Omental fat pad (tissue), 4 donors: ENCODE measurements around the gene GNPTAB. TPM values are rescaled to one million over a fixed set of nuclear protein-coding genes. Genes with fewer than 3 reads are reported as not detected.

Experiments
- ATAC-seq: fragments of 150-250 bp; one replicate; pipeline ENCODE4 v1.9.1; 2016; ENCODE audit warnings: mild to moderate bottlenecking, moderate library complexity; ENCODE audit not compliant: low FRiP score
- DNase-seq: peaks from one replicate; pipeline ENCODE4 v3.0.0-alpha.2; 2019; ENCODE audit warnings: low spot score
- small RNA-seq: library from RNA; depleted of rRNA; stranded (forward); fragments of <200 nt; gene quantifications from one replicate; pipeline ENCODE3, GENCODE V24; 2016
- total RNA-seq, 4 donors: library from RNA; depleted of rRNA; stranded (reverse); fragments of >200 nt; gene quantifications; one replicate each; pipeline ENCODE4 v1.1.0, GENCODE V29; 2016
- TF ChIP-seq, protein P1 (sequence below), 3 donors: fragments of 450-650 bp; IDR thresholded peaks; one replicate each; pipeline ENCODE4 v1.5.1; 2016 to 2017; ENCODE audit warnings: antibody characterized with exemption in 3 of 3, mild to moderate bottlenecking in 3 of 3, moderate library complexity in 2 of 3

Gene GNPTAB
- total RNA-seq, 4 donors from 2014 or later, result 18.3 to 28.8 (median 24.8) TPM

DNA sequence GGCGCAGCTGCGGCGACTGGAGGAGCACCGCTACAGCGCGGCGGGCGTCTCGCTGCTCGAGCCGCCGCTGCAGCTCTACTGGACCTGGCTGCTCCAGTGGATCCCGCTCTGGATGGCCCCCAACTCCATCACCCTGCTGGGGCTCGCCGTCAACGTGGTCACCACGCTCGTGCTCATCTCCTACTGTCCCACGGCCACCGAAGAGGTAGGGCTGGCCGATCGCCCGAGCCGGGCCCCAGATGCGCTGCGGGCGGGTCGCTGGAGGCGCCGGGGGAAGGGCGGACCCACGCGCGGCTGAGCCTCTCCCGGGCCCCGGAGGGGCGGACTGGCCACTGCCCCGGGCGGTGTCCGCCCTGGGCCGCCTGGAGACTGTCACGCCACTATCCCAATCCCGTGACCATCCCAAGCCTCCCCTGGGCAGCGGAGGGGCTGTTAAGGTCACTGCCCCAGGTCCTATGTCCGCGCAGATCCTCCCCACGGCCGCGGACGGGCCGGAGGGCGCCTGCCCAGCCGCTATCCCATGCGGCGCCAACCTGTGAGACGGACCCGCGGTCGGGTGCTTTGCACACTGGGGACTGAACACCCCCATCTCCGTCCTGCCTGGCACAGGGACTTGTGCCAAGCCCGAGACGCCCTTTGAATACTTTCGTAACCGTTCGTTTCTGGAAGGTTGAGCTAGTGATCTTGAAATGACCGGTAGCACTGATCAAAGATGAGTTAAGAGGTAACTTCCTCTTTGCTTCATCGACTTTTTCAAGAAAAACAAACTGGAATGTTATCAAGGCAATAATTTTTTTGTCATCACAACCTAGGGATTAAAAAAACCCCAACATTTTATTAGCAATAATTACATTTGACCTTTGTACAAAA is 132.6 kb downstream of the GNPTAB start:
- TF ChIP-seq, protein P1, sequence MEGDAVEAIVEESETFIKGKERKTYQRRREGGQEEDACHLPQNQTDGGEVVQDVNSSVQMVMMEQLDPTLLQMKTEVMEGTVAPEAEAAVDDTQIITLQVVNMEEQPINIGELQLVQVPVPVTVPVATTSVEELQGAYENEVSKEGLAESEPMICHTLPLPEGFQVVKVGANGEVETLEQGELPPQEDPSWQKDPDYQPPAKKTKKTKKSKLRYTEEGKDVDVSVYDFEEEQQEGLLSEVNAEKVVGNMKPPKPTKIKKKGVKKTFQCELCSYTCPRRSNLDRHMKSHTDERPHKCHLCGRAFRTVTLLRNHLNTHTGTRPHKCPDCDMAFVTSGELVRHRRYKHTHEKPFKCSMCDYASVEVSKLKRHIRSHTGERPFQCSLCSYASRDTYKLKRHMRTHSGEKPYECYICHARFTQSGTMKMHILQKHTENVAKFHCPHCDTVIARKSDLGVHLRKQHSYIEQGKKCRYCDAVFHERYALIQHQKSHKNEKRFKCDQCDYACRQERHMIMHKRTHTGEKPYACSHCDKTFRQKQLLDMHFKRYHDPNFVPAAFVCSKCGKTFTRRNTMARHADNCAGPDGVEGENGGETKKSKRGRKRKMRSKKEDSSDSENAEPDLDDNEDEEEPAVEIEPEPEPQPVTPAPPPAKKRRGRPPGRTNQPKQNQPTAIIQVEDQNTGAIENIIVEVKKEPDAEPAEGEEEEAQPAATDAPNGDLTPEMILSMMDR (IDR thresholded peaks at IDR 0.05), result no peak
- no peak for DNase-seq
- peak; percentile 71 for ATAC-seq

DNA sequence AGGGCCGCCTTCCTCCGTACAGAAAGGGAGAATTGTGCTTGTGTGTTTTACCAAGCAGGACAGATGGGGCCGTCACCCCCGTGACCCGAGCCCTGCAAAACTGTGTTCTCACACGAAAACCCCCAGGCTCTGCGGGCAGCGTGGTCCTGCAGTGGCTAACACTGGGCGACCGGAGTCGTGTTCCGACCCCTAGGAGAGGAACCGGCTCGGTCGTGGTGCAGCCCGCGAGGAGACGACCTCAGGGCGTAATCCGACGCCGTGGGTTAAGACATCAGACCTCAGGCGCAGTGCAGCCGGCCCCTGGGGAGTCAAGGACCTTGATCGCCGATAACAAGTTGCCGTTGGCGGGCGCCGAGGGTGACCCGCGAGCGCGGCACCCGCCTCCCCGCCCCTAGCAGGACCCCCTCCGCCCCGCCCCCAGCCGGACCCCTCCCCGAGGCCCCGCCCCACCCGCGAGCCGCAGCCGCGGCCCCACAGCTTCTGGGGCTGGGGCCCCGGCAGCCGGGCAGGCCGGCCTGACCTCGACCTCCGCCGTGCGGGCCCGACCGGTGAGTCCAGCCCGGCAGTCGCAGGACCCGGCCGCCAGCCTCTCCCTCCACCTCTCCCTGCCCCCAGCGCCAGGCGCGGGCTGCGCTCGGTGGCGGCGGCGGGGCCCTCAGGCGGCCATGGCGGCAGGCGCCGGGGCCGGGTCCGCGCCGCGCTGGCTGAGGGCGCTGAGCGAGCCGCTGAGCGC is 133.4 kb downstream of the GNPTAB start, which contains the start of gene CHPT1:
Gene CHPT1, plus strand, starts transcription at position 444 of the 733 bp plus-strand sequence. Its CDS starts 222 bp downstream, at position 666.
- DNase-seq (no peak), ATAC-seq (peak; percentile 80)
- TF ChIP-seq, protein P1 (IDR thresholded peaks at IDR 0.05), result no peak

DNA sequence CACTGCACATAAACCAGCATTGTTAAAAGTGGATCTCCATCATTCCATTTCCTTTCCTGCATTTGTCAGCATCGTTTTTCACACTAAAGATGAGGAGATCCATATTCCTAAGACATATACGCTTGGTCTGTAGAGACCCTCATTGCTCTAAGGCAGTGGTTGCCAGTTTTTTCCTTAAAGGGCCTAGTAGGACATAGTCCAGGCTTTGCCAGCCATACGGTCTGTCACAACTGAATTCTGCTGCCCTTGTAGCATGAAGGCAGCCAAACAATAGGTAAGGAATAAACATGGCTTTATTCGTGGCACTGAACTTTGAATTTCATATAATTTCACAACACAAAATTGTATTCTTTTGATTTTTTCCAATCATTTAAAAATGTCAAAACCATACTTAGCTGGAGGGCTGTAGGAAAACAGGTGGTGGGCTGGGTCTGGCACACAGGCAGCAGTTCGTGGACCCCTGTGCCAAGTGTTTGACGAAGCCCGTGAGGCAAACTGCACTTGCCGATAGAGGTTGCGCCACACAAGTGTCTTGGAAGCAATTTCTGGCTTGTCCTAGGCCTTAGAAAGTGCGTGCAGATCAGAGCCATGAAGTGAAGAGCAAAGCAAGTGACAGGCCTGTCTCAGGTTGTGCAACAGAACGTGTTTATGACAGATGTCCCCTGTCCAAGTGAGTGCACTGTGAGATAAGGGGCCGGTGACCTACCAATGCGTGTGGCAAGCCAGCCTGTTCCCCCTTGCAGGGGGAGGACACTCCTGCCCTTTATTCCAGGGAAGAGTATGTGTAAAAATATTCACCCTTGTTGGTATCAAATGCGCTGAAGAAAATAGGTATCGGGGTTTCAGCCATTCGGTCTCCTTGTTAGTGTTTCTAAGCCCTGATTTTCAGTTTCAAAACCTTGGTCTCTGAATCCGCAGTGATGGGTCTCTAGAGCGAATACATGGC is 134.2 kb downstream of the GNPTAB start:
- DNase-seq (no peak), ATAC-seq (no peak)
- TF ChIP-seq, protein P1 (IDR thresholded peaks at IDR 0.05), result no peak

DNA sequence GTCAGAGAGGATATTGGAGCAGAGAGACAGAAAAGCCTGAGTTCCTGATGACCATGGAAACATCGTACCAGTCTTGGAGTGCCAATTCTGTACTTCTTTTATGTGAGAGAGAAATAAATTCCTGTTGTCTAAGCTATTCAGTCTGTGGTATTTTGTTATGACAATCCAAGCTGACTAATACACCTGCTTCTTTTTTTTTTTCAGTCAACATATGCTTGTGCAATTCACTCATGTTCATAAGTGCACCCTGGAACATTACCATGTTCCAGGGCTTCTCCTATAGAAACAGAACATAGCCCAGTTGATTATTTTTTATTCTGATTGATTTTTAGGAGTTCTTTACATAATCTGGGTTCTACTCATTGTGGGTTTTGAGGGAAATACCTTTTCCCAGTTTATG is 135.1 kb downstream of the GNPTAB start:
- ATAC-seq, result no peak
- TF ChIP-seq, protein P1 (IDR thresholded peaks at IDR 0.05), result no peak
- DNase-seq, result no peak

Small RNA genes lying within 50 kb of the gene (small RNA-seq; reads per million reads assigned to genes)
- gene RNA5SP368 (not detected), gene RNA5SP369 (not detected), gene RNU6-101P (not detected), gene RNU6-1183P (not detected), gene RNU6-172P (not detected), gene RNY1P16 (not detected)

Other genes with a start within 250 kb of the GNPTAB start
- not detected for gene MYBPC1, start 236.0 kb downstream of the GNPTAB start, total RNA-seq
- 100 to 1,000 TPM in 1 of 4 donors, 10 to 100 TPM in 3; 43.8 to 107 (median 60.2) TPM for gene CHPT1, start 133.3 kb downstream of the GNPTAB start, total RNA-seq
- gene SYCP3, start 91.5 kb downstream of the GNPTAB start, total RNA-seq, result under 1 TPM in 2 of 4 donors, not detected in 2; 0.31 to 0.36 TPM
- 10 to 100 TPM; 22.3 to 37.5 (median 25.4) TPM for gene DRAM1, start 46.6 kb upstream of the GNPTAB start, total RNA-seq
- 10 to 100 TPM; 44.7 to 95.4 (median 71.7) TPM for gene WASHC3, start 231.0 kb upstream of the GNPTAB start, total RNA-seq